Erythroblast (primary cell): ENCODE measurements around the gene UBE4A.
A peak's percentile ranks its signal among the peaks of the same experiment; 100 is the strongest.

Experiments
- DNase-seq, 2 experiments: peaks; one replicate each; lab custom pipeline; 2025; lab: John Stamatoyannopoulos, UW
- GATA1 ChIP-seq: IDR thresholded peaks from 2 replicates; pipeline ENCODE4 v1.6.1; 2011; ENCODE audit warnings: low read depth, mild to moderate bottlenecking, control low read depth, low read length, moderate library complexity
- POLR2A ChIP-seq: IDR thresholded peaks from 2 replicates; pipeline ENCODE4 v1.6.1; 2011; ENCODE audit warnings: mild to moderate bottlenecking, low read length

The UBE4A gene

GRCh38 chr11:118359295-118359958 is at the start of gene UBE4A:
Gene UBE4A, plus strand, starts transcription at chr11:118359600. Its CDS starts 5,481 bp downstream, at chr11:118365081.
- no peak for TF ChIP-seq GATA1
- peak; percentile 86 for TF ChIP-seq POLR2A
- DNase-seq: peak; percentile 98 to 99

GRCh38 chr11:118310271-118310670 is 49.1 kb upstream of the UBE4A start:
- DNase-seq: no peak
- no peak for TF ChIP-seq POLR2A
- no peak for TF ChIP-seq GATA1

GRCh38 chr11:118310781-118311485 is 48.5 kb upstream of the UBE4A start:
- TF ChIP-seq GATA1 (no peak), POLR2A (no peak)
- no peak for DNase-seq

GRCh38 chr11:118311518-118311917 is 47.9 kb upstream of the UBE4A start:
- DNase-seq: no peak
- TF ChIP-seq GATA1 (no peak), POLR2A (no peak)

GRCh38 chr11:118312328-118312727 is 47.1 kb upstream of the UBE4A start:
- DNase-seq: no peak
- TF ChIP-seq POLR2A (no peak), GATA1 (no peak)

- no peak for DNase-seq
- TF ChIP-seq GATA1 (no peak), POLR2A (no peak)
Observed at GRCh38 chr11:118313242-118313641, 46.2 kb upstream of the UBE4A start.

GRCh38 chr11:118314988-118315411 is 44.4 kb upstream of the UBE4A start:
- no peak for DNase-seq
- TF ChIP-seq GATA1: no peak
- TF ChIP-seq POLR2A: no peak

GRCh38 chr11:118318124-118318523 is 41.3 kb upstream of the UBE4A start:
- TF ChIP-seq GATA1 (no peak), POLR2A (no peak)
- DNase-seq: no peak

- DNase-seq: no peak
Observed at GRCh38 chr11:118318581-118319336, 40.6 kb upstream of the UBE4A start.

GRCh38 chr11:118319337-118319707 is 40.1 kb upstream of the UBE4A start:
- DNase-seq: no peak

More at GRCh38 chr11:118318581-118319336, 40.6 kb upstream of the UBE4A start:
- TF ChIP-seq GATA1 (no peak), POLR2A (no peak)

GRCh38 chr11:118320515-118320914 is 38.9 kb upstream of the UBE4A start:
- no peak for DNase-seq
- TF ChIP-seq POLR2A: no peak
- TF ChIP-seq GATA1: no peak

More at GRCh38 chr11:118319337-118319707, 40.1 kb upstream of the UBE4A start:
- no peak for TF ChIP-seq POLR2A

- DNase-seq: no peak
- TF ChIP-seq GATA1: no peak
- no peak for TF ChIP-seq POLR2A
Observed at GRCh38 chr11:118321386-118322082, 37.9 kb upstream of the UBE4A start.

- DNase-seq: no peak
- TF ChIP-seq POLR2A (no peak), GATA1 (no peak)
Observed at GRCh38 chr11:118322721-118323120, 36.7 kb upstream of the UBE4A start.

- no peak for TF ChIP-seq POLR2A
- TF ChIP-seq GATA1: no peak
Observed at GRCh38 chr11:118325283-118325682, 34.1 kb upstream of the UBE4A start.

GRCh38 chr11:118328745-118329144 is 30.7 kb upstream of the UBE4A start:
- DNase-seq: no peak
- TF ChIP-seq POLR2A (no peak), GATA1 (no peak)

More at GRCh38 chr11:118325283-118325682, 34.1 kb upstream of the UBE4A start:
- no peak for DNase-seq
